Mesenchymal stem cell (in vitro differentiated cells and primary cell): ENCODE results near the gene FOXF1.

Experiments
- DNase-seq: peaks from one replicate; pipeline ENCODE4 v3.0.0-alpha.2; 2013
- H2AFZ ChIP-seq: one replicate; pipeline ENCODE4 v1.6.1; 2013; ENCODE audit warnings: low read depth, mild to moderate bottlenecking, control low read depth, inconsistent platforms, low read length, moderate library complexity
- H2AK5ac ChIP-seq: 2 replicates; pipeline ENCODE4 v1.6.1; 2013; ENCODE audit warnings: low read length, moderate library complexity, mild to moderate bottlenecking, inconsistent platforms; ENCODE audit not compliant: severe bottlenecking
- H2BK120ac ChIP-seq: one replicate; pipeline ENCODE4 v1.6.1; 2013; ENCODE audit warnings: low read depth, mild to moderate bottlenecking, inconsistent platforms, low read length, moderate library complexity
- H2BK12ac ChIP-seq, 2 experiments: one replicate each; pipeline ENCODE4 v1.6.1; 2013; ENCODE audit warnings: inconsistent platforms in 2 of 2, low read length in 2 of 2, mild to moderate bottlenecking in 2 of 2, moderate library complexity in 2 of 2, control low read depth in 1 of 2
- H2BK15ac ChIP-seq: one replicate; pipeline ENCODE4 v1.6.1; 2013; ENCODE audit warnings: mild to moderate bottlenecking, low read depth, inconsistent platforms; ENCODE audit not compliant: poor library complexity, severe bottlenecking
- H2BK5ac ChIP-seq: 2 replicates; pipeline ENCODE4 v1.6.1; 2013; ENCODE audit warnings: low read depth, mild to moderate bottlenecking, low read length, control low read depth, inconsistent platforms; ENCODE audit not compliant: poor library complexity, severe bottlenecking
- H3K14ac ChIP-seq, 2 experiments: one replicate each; pipeline ENCODE4 v1.6.1; 2013; ENCODE audit warnings: inconsistent platforms in 2 of 2, low read length in 2 of 2, control low read depth in 1 of 2, mild to moderate bottlenecking in 1 of 2, moderate library complexity in 1 of 2
- H3K18ac ChIP-seq, 2 experiments: one replicate each; pipeline ENCODE4 v1.6.1; 2013; ENCODE audit warnings: inconsistent platforms in 2 of 2, low read length in 2 of 2, control low read depth in 1 of 2, low read depth in 1 of 2, mild to moderate bottlenecking in 1 of 2
- H3K23ac ChIP-seq, 2 experiments: one replicate each; pipeline ENCODE4 v1.6.1; 2013; ENCODE audit warnings: inconsistent platforms in 2 of 2, low read length in 2 of 2, mild to moderate bottlenecking in 2 of 2, moderate library complexity in 2 of 2, control low read depth in 1 of 2
- H3K27ac ChIP-seq: 2 replicates; pipeline ENCODE4 v1.5.1; 2013; ENCODE audit warnings: mild to moderate bottlenecking, moderate library complexity, low read length, control low read depth, inconsistent platforms; ENCODE audit not compliant: poor library complexity, severe bottlenecking
- H3K27me3 ChIP-seq, 2 experiments: 2 replicates each; pipeline versions ENCODE4 v1.6.1 to v1.7.0; 2013; ENCODE audit warnings: low read length in 2 of 2, mild to moderate bottlenecking in 2 of 2, moderate library complexity in 2 of 2, control low read depth in 1 of 2, inconsistent platforms in 1 of 2; ENCODE audit not compliant: control insufficient read depth in 1 of 2, insufficient read depth in 1 of 2
- H3K36me3 ChIP-seq, 2 experiments: 2 replicates each; pipeline versions ENCODE4 v1.6.1 to v1.7.0; 2013; ENCODE audit warnings: low read length in 2 of 2, control low read depth in 1 of 2, inconsistent platforms in 1 of 2, low read depth in 1 of 2, mild to moderate bottlenecking in 1 of 2; ENCODE audit not compliant: insufficient read depth in 2 of 2, control insufficient read depth in 1 of 2
- H3K4ac ChIP-seq, 2 experiments: one replicate each; pipeline ENCODE4 v1.6.1; 2013; ENCODE audit warnings: inconsistent platforms in 2 of 2, low read length in 2 of 2, mild to moderate bottlenecking in 2 of 2, moderate library complexity in 2 of 2, control low read depth in 1 of 2, low read depth in 1 of 2
- H3K4me1 ChIP-seq: 2 replicates; pipeline ENCODE4 v1.6.1; 2013; ENCODE audit warnings: low read depth, low read length, control low read depth; ENCODE audit not compliant: control insufficient read depth, insufficient read depth
- H3K4me2 ChIP-seq: 2 replicates; pipeline ENCODE4 v1.6.1; 2013; ENCODE audit warnings: low read length, mild to moderate bottlenecking, inconsistent platforms; ENCODE audit not compliant: poor library complexity, severe bottlenecking
- H3K4me3 ChIP-seq, 2 experiments: 2 replicates each; pipeline versions ENCODE4 v1.5.1 to v1.7.0; 2013; ENCODE audit warnings: low read length in 2 of 2, mild to moderate bottlenecking in 2 of 2, control low read depth in 1 of 2, low read depth in 1 of 2; ENCODE audit not compliant: insufficient read depth in 1 of 2
- H3K79me1 ChIP-seq: replicated peaks from 2 replicates; pipeline ENCODE4 v1.6.1; 2013; ENCODE audit warnings: mild to moderate bottlenecking, control low read depth, low read length, inconsistent platforms; ENCODE audit not compliant: poor library complexity, severe bottlenecking
- H3K9ac ChIP-seq: 2 replicates; pipeline ENCODE4 v1.7.0; 2013; ENCODE audit warnings: mild to moderate bottlenecking, low read length, moderate library complexity
- H3K9me3 ChIP-seq: 2 replicates; pipeline ENCODE4 v1.7.0; 2013; ENCODE audit warnings: mild to moderate bottlenecking, low read length; ENCODE audit not compliant: control insufficient read depth
- H4K8ac ChIP-seq: one replicate; pipeline ENCODE4 v1.6.1; 2013; ENCODE audit warnings: inconsistent platforms, mild to moderate bottlenecking, low read length, moderate library complexity
- H4K91ac ChIP-seq: one replicate; pipeline ENCODE4 v1.6.1; 2013; ENCODE audit warnings: mild to moderate bottlenecking, low read length, inconsistent platforms
- WGBS: methylation state at CpG from one replicate; pipeline ENCODE4 v1.1.7; 2013; ENCODE audit warnings: mixed read lengths; 5-methylcytosine and 5-hydroxymethylcytosine counted together

FOXF1 gene

GRCh38 chr16:86545954-86546637 is 35.8 kb downstream of the FOXF1 start:
- H4K91ac ChIP-seq, result no peak overlapping the region
- no peak overlapping the region for H3K27ac ChIP-seq
- no peak overlapping the region for H2BK12ac ChIP-seq
- H2AFZ ChIP-seq, result no peak overlapping the region
- H2BK5ac ChIP-seq, result no peak overlapping the region
- no peak for DNase-seq
- H3K18ac ChIP-seq, result no peak overlapping the region
- H4K8ac ChIP-seq, result no peak overlapping the region
- H2BK15ac ChIP-seq, result no peak overlapping the region
- no peak overlapping the region for H3K14ac ChIP-seq
- H3K27me3 ChIP-seq, result no peaks in the 10 kb centered on the region
- H3K4me3 ChIP-seq, result no peak overlapping the region
- no peak overlapping the region for H2BK120ac ChIP-seq
- 96% methylated on average over 19 of the region's 19 CpGs for WGBS
- H3K23ac ChIP-seq, result no peak overlapping the region
- no peak overlapping the region for H3K4me2 ChIP-seq
- no peaks in the 10 kb centered on the region for H3K4me1 ChIP-seq
- H2AK5ac ChIP-seq, result no peak overlapping the region
- H3K79me1 ChIP-seq, result peaks cover 41% of the 10 kb centered on the region
- H3K36me3 ChIP-seq, result peaks cover 55 to 95% of the 10 kb centered on the region in 2 experiments
- no peak overlapping the region for H3K9ac ChIP-seq
- H3K9me3 ChIP-seq, result no peaks in the 10 kb centered on the region
- no peak overlapping the region for H3K4ac ChIP-seq

- H2AK5ac ChIP-seq, result no peak overlapping the region
- 98% methylated on average over 8 of the region's 8 CpGs for WGBS
Observed at GRCh38 chr16:86546638-86547013, 36.3 kb downstream of the FOXF1 start.

GRCh38 chr16:86547286-86547685 is 37.0 kb downstream of the FOXF1 start:
- WGBS, result 95% methylated on average over 10 of the region's 11 CpGs

More at GRCh38 chr16:86546638-86547013, 36.3 kb downstream of the FOXF1 start:
- no peak overlapping the region for H2BK12ac ChIP-seq
- no peak overlapping the region for H2BK15ac ChIP-seq
- DNase-seq, result no peak
- no peak overlapping the region for H3K9ac ChIP-seq
- H3K4ac ChIP-seq, result no peak overlapping the region
- no peak overlapping the region for H3K4me2 ChIP-seq
- H3K36me3 ChIP-seq, result peaks cover 52 to 95% of the 10 kb centered on the region in 2 experiments
- H3K14ac ChIP-seq, result no peak overlapping the region
- H2BK5ac ChIP-seq, result no peak overlapping the region
- H3K9me3 ChIP-seq, result no peaks in the 10 kb centered on the region
- H4K91ac ChIP-seq, result no peak overlapping the region
- no peaks in the 10 kb centered on the region for H3K27me3 ChIP-seq
- H2BK120ac ChIP-seq, result no peak overlapping the region
- H3K4me1 ChIP-seq, result no peaks in the 10 kb centered on the region
- no peak overlapping the region for H2AFZ ChIP-seq
- H3K27ac ChIP-seq, result no peak overlapping the region
- H3K23ac ChIP-seq, result no peak overlapping the region
- H4K8ac ChIP-seq, result no peak overlapping the region
- peaks cover 41% of the 10 kb centered on the region for H3K79me1 ChIP-seq
- no peak overlapping the region for H3K18ac ChIP-seq
- H3K4me3 ChIP-seq, result no peak overlapping the region

DNA sequence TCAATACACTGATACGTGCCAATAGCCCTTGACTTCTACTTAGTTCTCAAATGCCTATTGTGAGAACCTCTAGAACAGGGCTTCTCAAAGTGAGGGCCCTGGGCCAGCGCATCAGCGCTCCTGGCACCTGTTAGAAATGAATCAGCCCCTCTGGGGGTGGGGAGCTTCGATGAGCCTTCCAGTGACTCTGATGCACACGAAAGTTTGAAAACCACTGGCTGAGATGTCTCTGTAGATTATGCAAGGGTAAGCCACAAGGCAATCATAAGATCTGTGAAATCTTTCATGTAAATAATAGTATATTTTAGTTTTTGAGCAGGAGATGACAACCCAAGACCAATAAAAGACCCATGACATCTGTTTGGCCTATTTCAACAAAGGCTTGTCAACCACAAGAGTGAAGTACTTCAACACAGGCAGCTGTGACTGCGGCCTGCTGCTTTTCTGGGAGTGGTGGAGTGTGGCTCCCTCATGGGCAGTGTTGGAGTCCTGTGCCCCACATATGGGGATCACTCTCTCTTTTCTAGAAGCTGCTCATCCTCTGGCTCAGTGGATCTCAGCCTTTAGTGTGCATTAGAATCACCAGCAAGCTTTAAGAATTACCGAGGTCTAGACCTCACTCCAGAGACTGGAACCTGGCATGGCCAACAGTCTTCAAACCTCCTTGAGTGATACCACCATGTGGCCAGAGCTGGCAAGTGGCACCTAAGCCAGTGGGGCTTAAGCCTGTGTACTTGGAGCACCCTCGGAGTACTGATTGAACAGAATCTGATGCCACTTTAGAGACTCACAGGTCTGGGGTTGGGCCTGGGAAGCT is 39.0 kb downstream of the FOXF1 start:
- no peak overlapping the region for H3K9ac ChIP-seq
- no peak overlapping the region for H4K91ac ChIP-seq
- H3K27me3 ChIP-seq, result no peaks in the 10 kb centered on the region
- no peak overlapping the region for H2AK5ac ChIP-seq
- no peak overlapping the region for H3K4me2 ChIP-seq
- no peak overlapping the region for H2BK15ac ChIP-seq
- H2BK5ac ChIP-seq, result no peak overlapping the region
- DNase-seq, result no peak
- H3K4ac ChIP-seq, result no peak overlapping the region
- no peak overlapping the region for H3K18ac ChIP-seq
- H2BK120ac ChIP-seq, result no peak overlapping the region
- no peak overlapping the region for H2AFZ ChIP-seq
- peaks cover 49 to 82% of the 10 kb centered on the region in 2 experiments for H3K36me3 ChIP-seq
- peaks cover 43% of the 10 kb centered on the region for H3K79me1 ChIP-seq
- H3K27ac ChIP-seq, result no peak overlapping the region
- no peak overlapping the region for H4K8ac ChIP-seq
- H2BK12ac ChIP-seq, result no peak overlapping the region
- no peak overlapping the region for H3K4me3 ChIP-seq
- 80% methylated on average over 8 of the region's 8 CpGs for WGBS
- H3K4me1 ChIP-seq, result peaks cover 6% of the 10 kb centered on the region
- no peak overlapping the region for H3K14ac ChIP-seq
- H3K9me3 ChIP-seq, result no peaks in the 10 kb centered on the region
- no peak overlapping the region for H3K23ac ChIP-seq

More at GRCh38 chr16:86547286-86547685, 37.0 kb downstream of the FOXF1 start:
- Histone ChIP-seq H4K91ac (no peak overlapping the region), H3K27ac (no peak overlapping the region), H2BK5ac (no peak overlapping the region), H3K23ac (no peak overlapping the region), H2BK12ac (no peak overlapping the region), H2AFZ (no peak overlapping the region), H3K4me2 (no peak overlapping the region), H3K9me3 (no peaks in the 10 kb centered on the region), H3K36me3 (peaks cover 52 to 95% of the 10 kb centered on the region in 2 experiments), H3K27me3 (no peaks in the 10 kb centered on the region), H3K14ac (no peak overlapping the region), H3K79me1 (peaks cover 42% of the 10 kb centered on the region), H3K4me1 (no peaks in the 10 kb centered on the region), H2BK15ac (no peak overlapping the region), H3K18ac (no peak overlapping the region), H3K4ac (no peak overlapping the region), H2AK5ac (no peak overlapping the region), H3K9ac (no peak overlapping the region), H2BK120ac (no peak overlapping the region), H3K4me3 (no peak overlapping the region), H4K8ac (no peak overlapping the region)
- DNase-seq, result no peak
